Chondrocyte (in vitro differentiated cells): ENCODE data around the gene GRIN2C. TPM values are rescaled to one million over a fixed set of nuclear protein-coding genes. Genes with fewer than 3 reads are reported as not detected.

Experiments used
- DNase-seq: peaks from one replicate; pipeline ENCODE4 v3.0.0; 2021; ENCODE audit warnings: mixed read lengths, low spot score
- H3K27ac Mint-ChIP-seq: one replicate; pipeline ENCODE4 v1.8.0; 2021; ENCODE audit warnings: mild to moderate bottlenecking, moderate library complexity, mixed read lengths; ENCODE audit not compliant: unreplicated experiment
- H3K27me3 Mint-ChIP-seq: 2 replicates; pipeline ENCODE4 v1.8.0; 2021; ENCODE audit warnings: low read depth, mixed read lengths
- H3K36me3 Mint-ChIP-seq: 2 replicates; pipeline ENCODE4 v1.8.0; 2021; ENCODE audit warnings: low read depth, mixed read lengths
- H3K4me1 Mint-ChIP-seq: 2 replicates; pipeline ENCODE4 v1.8.0; 2021; ENCODE audit warnings: low read depth, mild to moderate bottlenecking, mixed read lengths
- H3K4me3 Mint-ChIP-seq: one replicate; pipeline ENCODE4 v1.8.0; 2021; ENCODE audit warnings: mild to moderate bottlenecking, moderate library complexity, mixed read lengths; ENCODE audit not compliant: unreplicated experiment
- H3K9me3 Mint-ChIP-seq: 2 replicates; pipeline ENCODE4 v1.8.0; 2021; ENCODE audit warnings: low read depth, mixed read lengths
- CTCF ChIP-seq: fragments of 200-600 bp; sonication (generic); IDR thresholded peaks from 2 replicates; pipeline ENCODE4 v1.5.0; 2021; ENCODE audit warnings: antibody characterized with exemption, mild to moderate bottlenecking, moderate library complexity
- total RNA-seq: library from RNA; stranded (reverse); gene quantifications from 3 replicates; pipeline ENCODE4 v1.2.1, GENCODE V29; 2021

The GRIN2C gene
- total RNA-seq, 1 donor from 2014 or later = 0.07 TPM

- Mint-ChIP-seq H3K36me3 (peaks cover 5% of the 10 kb centered on the region), H3K4me1 (peaks cover 10% of the 10 kb centered on the region), H3K27me3 (peaks cover 70% of the 10 kb centered on the region), H3K27ac (no peak overlapping the region), H3K4me3 (no peak overlapping the region), H3K9me3 (no peaks in the 10 kb centered on the region)
- DNase-seq = no peak
- TF ChIP-seq CTCF = no peak
Measured at GRCh38 chr17:74855323-74855722, 4.4 kb downstream of the GRIN2C start.

GRCh38 chr17:74854792-74855191 is 4.9 kb downstream of the GRIN2C start:
- no peak for TF ChIP-seq CTCF
- Mint-ChIP-seq H3K27ac (no peak overlapping the region), H3K4me1 (peaks cover 8% of the 10 kb centered on the region), H3K4me3 (no peak overlapping the region), H3K27me3 (peaks cover 68% of the 10 kb centered on the region), H3K36me3 (peaks cover 5% of the 10 kb centered on the region), H3K9me3 (no peaks in the 10 kb centered on the region)
- DNase-seq = no peak

- Mint-ChIP-seq H3K4me3 (no peak overlapping the region), H3K36me3 (peaks cover 4% of the 10 kb centered on the region), H3K4me1 (peaks cover 5% of the 10 kb centered on the region), H3K27me3 (peaks cover 69% of the 10 kb centered on the region), H3K9me3 (no peaks in the 10 kb centered on the region), H3K27ac (no peak overlapping the region)
- no peak for DNase-seq
- no peak for TF ChIP-seq CTCF
Measured at GRCh38 chr17:74853669-74854068, 6.0 kb downstream of the GRIN2C start.

- H3K27ac Mint-ChIP-seq = no peak overlapping the region
- H3K4me3 Mint-ChIP-seq = no peak overlapping the region
- H3K36me3 Mint-ChIP-seq = peaks cover 3% of the 10 kb centered on the region
- no peak for DNase-seq
- TF ChIP-seq CTCF = no peak
- no peaks in the 10 kb centered on the region for H3K9me3 Mint-ChIP-seq
- H3K4me1 Mint-ChIP-seq = peaks cover 5% of the 10 kb centered on the region
- H3K27me3 Mint-ChIP-seq = peaks cover 68% of the 10 kb centered on the region
Measured at GRCh38 chr17:74853048-74853397, 6.7 kb downstream of the GRIN2C start.

GRCh38 chr17:74852237-74853047 is 7.2 kb downstream of the GRIN2C start:
- Mint-ChIP-seq H3K27ac (no peak overlapping the region), H3K4me1 (peaks cover 5% of the 10 kb centered on the region), H3K27me3 (peaks cover 63% of the 10 kb centered on the region), H3K4me3 (peak overlapping the region; percentile 10), H3K9me3 (no peaks in the 10 kb centered on the region), H3K36me3 (peaks cover 3% of the 10 kb centered on the region)
- DNase-seq = no peak
- TF ChIP-seq CTCF = no peak
